ENCODE results near the gene PUM1. TPM values are rescaled to one million over a fixed set of nuclear protein-coding genes. Genes with fewer than 3 reads are reported as not detected.
"Not testable (repeated sequence)": the region's sequence is repeated elsewhere in the genome, so short reads cannot be mapped to it uniquely, and the experiment has no call there.

The PUM1 gene
- polyA plus RNA-seq, 10 donors = 50.4 to 75.4 (median 57.0) TPM

- DNase-seq = no peak
Observed at GRCh38 chr1:31064111-31064717, 1.3 kb downstream of the PUM1 start.

GRCh38 chr1:31063631-31064030 is 1.9 kb downstream of the PUM1 start:
- peak in 1 of 3 donors; percentile 29 for DNase-seq

GRCh38 chr1:31062867-31063380 is 2.6 kb downstream of the PUM1 start:
- peak in 1 of 3 donors; percentile 5 for DNase-seq

GRCh38 chr1:31062162-31062866 is 3.2 kb downstream of the PUM1 start:
- DNase-seq = not testable (repeated sequence)

- DNase-seq = no peak
Observed at GRCh38 chr1:31058012-31058411, 7.5 kb downstream of the PUM1 start.

- no peak for DNase-seq
Observed at GRCh38 chr1:31055953-31056352, 9.6 kb downstream of the PUM1 start.

GRCh38 chr1:31055501-31055900 is 10.0 kb downstream of the PUM1 start:
- no peak for DNase-seq

GRCh38 chr1:31054958-31055481 is 10.5 kb downstream of the PUM1 start:
- DNase-seq = no peak

- DNase-seq = no peak
Observed at GRCh38 chr1:31054349-31054748, 11.2 kb downstream of the PUM1 start.

- not testable (repeated sequence) for DNase-seq
Observed at GRCh38 chr1:31052613-31053012, 12.9 kb downstream of the PUM1 start.

- no peak for DNase-seq
Observed at GRCh38 chr1:31051611-31052010, 13.9 kb downstream of the PUM1 start.

GRCh38 chr1:31047507-31047906 is 18.0 kb downstream of the PUM1 start:
- DNase-seq = not testable (repeated sequence)

- DNase-seq = no peak
Observed at GRCh38 chr1:31043631-31044030, 21.9 kb downstream of the PUM1 start.

- no peak for DNase-seq
Observed at GRCh38 chr1:31042656-31043055, 22.9 kb downstream of the PUM1 start.

GRCh38 chr1:31041529-31041928 is 24.0 kb downstream of the PUM1 start:
- no peak for DNase-seq

GRCh38 chr1:31040038-31040437 is 25.5 kb downstream of the PUM1 start:
- DNase-seq = no peak

- not testable (repeated sequence) for DNase-seq
Observed at GRCh38 chr1:31038935-31039334, 26.6 kb downstream of the PUM1 start.

GRCh38 chr1:31038360-31038759 is 27.2 kb downstream of the PUM1 start:
- DNase-seq = peak in 1 of 3 donors; percentile 10

GRCh38 chr1:31036749-31037500 is 28.6 kb downstream of the PUM1 start:
- DNase-seq = no peak

GRCh38 chr1:31033598-31033997 is 31.9 kb downstream of the PUM1 start:
- no peak for DNase-seq

- no peak for DNase-seq
Observed at GRCh38 chr1:31032266-31032665, 33.3 kb downstream of the PUM1 start.

All from muscle of back (tissue), 11 donors.